EL (cell line): ENCODE results near the gene LPP.

Experiments
- DNase-seq: peaks from one replicate; pipeline ENCODE4 v3.0.0-alpha.2; 2016

The LPP gene

DNA sequence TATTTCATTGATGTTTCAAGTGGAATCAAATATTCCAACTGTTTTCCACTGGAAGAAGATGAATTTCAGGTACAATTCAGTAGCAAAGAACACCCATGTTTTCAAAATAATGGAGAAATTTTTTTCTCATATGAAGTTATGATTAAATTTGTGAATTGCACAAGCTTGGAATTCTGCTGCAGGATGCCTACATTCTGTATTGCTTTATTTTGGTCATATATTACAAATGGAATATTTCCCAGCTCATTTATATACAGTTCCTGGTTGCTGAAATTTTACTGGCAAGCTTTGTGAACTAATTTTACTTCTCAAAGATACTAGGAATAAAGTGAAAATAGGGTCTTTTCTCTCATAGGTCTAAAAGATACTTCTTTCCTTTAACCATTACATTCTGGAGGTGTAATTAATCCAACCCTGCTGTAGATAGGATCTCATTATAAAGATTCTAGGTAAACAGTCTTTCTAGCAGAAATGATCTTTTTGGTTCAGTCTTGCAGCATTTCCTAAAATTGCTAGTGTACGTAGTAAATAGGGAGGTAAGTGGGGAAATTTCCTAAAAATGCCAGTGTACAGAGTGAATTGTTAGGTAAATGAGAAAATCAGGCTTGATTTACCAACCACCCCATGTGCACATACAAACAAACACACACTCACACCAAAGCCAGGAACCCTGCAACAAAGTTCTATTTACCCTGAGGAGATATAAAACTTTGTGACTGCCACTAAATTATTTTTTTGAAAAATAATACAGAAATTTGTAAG, 624.3 kb downstream of the LPP start:
- DNase-seq = no peak

DNA sequence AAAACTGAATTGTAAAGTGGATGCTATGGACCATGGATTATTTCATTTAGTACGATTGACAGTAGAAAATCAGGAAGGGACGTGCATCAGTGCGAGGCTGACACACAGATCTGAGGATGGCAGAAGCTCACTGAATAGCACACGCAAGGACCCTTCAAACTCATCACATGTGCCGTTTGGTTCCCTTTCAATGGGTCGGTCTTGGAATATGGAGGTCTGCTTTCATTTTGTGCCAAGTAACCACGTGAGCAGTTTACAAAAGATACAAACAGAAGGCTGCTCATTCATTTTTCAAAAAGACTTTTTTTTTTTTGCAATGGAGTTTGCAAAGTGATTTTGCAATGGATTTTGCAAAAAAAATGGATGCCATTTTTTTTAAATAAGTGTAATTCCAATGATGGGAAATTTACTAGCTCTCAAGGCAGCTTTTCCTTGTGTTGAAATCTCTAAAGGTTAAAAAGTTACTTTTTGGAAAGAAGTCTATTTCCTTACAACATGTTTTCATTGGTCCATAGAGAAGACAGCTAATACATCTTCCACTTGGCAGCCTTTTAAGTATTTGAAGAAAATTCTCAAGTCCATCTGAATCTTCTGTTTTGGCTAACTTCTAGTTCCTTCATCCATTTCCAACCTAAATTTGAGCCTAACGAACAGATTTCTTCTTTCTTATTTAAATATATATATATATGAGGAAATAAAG, 625.5 kb downstream of the LPP start:
- DNase-seq = no peak

DNA sequence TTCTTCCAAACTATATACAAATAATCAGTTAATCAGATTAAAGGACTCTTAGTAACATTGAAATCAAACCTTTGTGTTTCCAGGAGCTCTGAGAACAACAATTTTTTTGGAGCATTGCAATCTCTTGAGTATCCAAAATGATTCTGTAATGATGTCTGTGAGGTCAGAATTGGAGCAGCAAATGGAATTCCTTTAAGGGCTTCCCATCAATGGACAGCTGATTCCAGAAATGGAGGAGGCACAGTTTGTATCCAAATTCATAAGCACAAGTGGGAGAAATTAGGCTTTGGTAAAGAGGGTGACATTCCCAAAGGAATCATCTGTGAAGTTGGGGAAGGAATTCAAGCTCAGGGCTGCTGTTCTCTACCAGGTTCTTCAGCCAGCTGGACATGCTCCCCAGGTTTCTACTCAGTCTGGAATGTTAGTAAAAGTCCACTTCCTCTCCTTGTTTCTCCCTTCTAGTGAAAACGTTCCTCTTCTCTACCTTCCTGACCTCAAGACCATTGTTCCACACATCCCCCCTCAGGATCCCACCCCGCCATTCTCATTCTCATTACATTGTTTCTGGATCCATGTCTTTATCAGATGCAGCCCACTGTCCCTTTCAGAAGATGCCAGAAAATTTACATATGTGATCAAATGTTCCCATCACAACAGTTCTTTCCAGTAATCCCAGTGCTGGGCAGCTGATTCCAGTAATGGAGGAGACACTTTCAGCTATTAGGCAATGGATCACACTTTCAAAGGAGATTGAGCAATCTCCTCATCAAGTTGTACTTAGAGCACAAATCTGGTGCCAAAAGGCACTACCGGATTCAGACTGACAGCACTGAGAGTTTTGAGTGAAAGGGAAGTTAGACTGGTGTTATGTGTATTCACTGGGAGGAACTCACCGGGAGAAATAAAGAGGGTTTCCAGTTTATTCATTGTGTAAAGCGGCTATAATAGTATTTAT, 626.5 kb downstream of the LPP start:
- DNase-seq = no peak

GRCh38 chr3:188782613-188783124, 628.7 kb downstream of the LPP start:
- no peak for DNase-seq

GRCh38 chr3:188786424-188786823, 632.5 kb downstream of the LPP start:
- DNase-seq = no peak

DNA sequence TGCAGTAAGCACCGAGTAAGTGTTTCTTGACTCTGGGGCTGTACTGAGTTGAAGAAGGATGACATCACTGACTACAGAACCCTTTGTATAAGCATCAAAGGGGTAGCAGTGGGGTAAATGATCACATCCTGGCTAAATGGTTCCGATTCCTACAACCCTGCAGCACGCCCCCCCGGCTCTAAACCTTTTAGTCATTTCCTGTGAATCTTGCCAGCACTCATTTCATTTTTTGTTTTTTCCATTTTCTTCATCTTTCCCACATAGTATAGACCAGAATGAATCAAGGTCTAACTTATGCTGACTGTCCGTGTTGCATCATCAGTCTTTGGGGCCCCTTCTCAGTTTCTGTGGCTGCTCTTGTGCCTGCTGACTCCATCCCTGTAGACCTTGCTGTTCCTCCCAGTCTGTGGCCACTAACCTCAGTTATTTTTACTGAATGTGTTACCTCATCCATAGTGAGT, 634.7 kb downstream of the LPP start:
- DNase-seq = peak; percentile 93

GRCh38 chr3:188789251-188789650, 635.3 kb downstream of the LPP start:
- DNase-seq = no peak

- DNase-seq = no peak
These were observed 637.4 kb downstream of the LPP start for GRCh38 chr3:188791311-188791710.

- DNase-seq = no peak
These were observed 638.8 kb downstream of the LPP start for GRCh38 chr3:188792793-188793192.

DNA sequence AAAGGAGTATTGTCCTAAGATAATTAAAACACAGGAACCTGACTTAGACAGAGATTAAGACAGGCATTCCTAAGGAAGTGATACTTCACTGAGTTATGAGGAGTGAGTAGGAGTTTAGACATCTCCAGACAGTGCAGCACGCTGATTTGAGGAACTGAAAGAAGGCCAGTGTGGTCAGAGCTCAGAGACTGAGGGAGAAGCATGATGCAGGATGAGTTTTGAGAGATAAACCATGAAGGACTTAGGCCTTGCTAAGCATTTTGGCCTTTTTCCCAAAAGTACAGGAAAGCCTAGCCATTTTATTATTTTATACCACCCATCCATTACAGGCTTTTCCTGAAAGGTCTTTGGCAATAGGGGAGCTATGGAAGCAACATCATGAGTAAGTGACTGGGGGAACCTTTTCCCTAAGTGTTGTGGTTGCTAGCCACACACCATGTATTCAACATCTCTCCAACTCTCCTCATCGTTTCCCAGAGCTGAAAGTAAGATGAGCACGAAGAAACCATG, 642.2 kb downstream of the LPP start:
- peak; percentile 93 for DNase-seq

- no peak for DNase-seq
These were observed 643.1 kb downstream of the LPP start for GRCh38 chr3:188797045-188797444.

GRCh38 chr3:188798556-188799145, 644.7 kb downstream of the LPP start:
- no peak for DNase-seq

GRCh38 chr3:188801393-188801792, 647.4 kb downstream of the LPP start:
- no peak for DNase-seq

DNA sequence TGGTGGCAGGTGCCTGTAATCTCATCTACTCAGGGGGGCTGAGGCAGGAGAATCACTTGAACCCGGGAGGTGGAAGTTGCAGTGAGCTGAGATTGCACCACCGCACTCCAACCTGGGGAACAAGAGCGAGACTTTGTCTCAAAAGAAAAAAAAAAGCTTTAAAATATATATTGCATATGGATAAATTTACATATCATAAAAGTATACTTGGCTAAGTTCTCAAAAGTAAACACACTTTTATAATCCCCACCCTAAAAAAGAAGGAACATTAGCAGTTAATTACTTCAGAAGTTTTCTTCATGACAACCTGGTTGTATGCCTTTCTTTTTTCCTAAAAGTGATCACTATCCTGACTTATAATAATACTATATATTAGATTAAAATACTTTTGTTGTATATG, 648.7 kb downstream of the LPP start:
- DNase-seq = no peak

DNA sequence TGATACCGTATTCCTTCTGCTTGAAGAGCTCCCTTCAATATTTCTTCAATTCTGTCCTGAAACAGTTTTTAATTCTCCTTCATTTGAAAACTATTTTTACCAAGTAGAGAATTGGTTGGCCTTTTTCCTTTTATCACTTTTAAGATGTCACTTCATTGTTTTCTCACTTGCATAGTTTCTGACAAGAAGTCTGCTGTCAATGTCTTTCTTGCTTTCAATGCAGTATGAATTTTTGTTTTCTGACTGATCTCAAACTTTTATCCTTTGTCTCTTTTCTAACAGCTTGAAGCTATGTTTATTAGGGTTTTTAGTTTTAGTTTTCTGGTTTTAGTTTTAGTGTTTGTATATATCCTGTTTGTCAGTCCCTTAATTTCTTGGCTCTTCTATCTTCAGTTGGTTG, 653.0 kb downstream of the LPP start:
- no peak for DNase-seq

DNA sequence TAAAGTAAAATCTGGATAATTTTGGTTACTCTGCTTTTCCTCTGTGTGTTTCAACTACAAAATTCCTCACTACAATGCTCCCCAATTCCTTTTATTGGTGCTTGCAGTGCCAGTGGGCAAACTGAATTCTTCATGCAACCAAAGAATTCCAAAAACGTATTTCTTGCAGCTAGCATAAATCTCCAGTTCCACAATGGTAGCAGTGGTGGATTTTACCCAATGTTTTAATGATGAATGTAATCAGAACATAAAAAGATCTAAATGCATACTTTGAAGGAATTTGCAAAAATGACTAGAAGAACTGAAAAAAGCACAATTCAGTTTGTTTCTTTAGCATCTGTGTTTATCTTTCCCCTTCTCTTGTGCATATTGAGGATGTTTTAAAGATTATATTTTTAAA, 658.2 kb downstream of the LPP start:
- peak; percentile 47 for DNase-seq

DNA sequence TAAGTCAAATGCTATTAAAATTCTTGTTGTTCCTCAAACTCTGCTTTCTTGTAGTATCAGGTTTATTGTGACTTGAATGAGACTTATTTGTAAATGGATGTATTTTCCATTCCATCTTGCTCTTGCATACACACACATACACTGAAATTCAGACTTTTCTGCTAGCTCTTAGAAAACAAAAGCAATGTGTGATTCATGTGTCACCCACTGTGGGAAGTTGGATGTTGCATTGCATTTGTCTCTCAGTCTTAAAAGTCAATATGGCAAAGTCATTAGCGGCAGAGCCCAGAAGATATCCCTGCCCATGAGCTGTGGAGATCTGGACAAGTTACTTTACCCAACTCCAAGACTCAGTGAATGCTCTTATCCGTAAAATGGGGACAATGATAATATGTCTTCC, 660.6 kb downstream of the LPP start:
- no peak for DNase-seq

DNA sequence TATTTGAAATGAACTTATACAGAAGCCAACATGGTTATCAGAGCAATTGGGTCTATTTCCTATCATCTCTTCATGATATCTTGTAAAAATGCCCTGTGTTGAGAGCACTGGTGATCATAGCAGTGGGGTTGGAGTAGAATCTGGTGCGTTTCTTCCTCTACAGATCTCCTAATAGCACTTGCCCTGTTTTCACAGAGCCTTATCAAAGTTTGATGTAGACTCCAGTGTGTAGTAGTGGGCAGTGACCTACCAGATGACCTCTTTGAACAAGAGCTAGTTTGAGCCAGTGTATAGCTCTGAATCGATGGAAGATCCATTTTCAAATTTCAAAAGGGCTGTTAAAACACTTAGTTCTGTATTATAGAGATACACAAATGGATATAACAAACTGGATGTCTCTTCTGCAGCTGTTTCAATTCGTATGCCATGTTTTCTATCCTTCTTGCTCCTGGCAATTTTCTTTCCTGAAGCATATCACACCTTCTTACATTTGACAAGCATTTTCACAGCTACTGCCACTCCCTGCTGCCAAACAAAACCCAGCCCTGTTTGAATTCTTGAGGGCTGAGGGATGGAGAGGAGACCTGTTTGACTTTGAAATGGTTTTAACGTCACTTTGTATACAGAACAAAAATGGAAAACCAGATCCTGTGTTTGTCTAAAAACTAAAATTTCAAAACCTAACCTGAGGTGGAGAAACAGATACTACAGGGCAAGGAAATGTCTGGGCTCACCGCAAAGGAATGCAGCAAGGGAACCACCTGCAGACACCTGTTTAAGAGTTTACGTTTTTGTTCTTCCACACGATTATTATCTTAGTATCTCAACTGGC, 663.4 kb downstream of the LPP start:
- no peak for DNase-seq

DNA sequence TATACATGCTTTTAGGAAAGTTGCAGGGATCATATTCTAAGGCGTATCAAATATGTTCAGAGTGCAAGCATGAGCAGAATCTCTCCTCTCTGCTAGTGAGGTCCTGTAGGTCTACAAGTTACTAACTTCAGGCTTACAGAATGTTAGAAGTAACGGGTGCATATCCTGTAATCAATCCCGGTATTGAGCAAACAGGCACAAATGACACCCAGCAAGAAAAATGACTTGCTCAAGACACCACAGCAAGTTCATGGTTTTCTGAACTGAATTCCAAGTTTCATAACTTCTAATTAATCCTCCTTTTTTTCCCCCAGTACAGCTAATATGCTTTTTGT, 663.9 kb downstream of the LPP start:
- no peak for DNase-seq

GRCh38 chr3:188818282-188818681, 664.3 kb downstream of the LPP start:
- no peak for DNase-seq

- no peak for DNase-seq
These were observed 666.0 kb downstream of the LPP start for GRCh38 chr3:188819939-188820338.

GRCh38 chr3:188822004-188822403, 668.0 kb downstream of the LPP start:
- no peak for DNase-seq
